Mononuclear cell (primary cell): ENCODE results near the gene MAP1LC3B. TPM values are rescaled to one million over a fixed set of nuclear protein-coding genes. Genes with fewer than 3 reads are reported as not detected.

Source experiments
- H3K27me3 ChIP-seq: 2 replicates; pipeline ENCODE4 v1.6.0; 2011; ENCODE audit warnings: low read length, control low read depth; ENCODE audit not compliant: insufficient read depth
- H3K4me1 ChIP-seq: 2 replicates; pipeline ENCODE4 v1.5.1; 2011; ENCODE audit warnings: mild to moderate bottlenecking, low read length, control low read depth; ENCODE audit not compliant: insufficient read depth
- H3K4me3 ChIP-seq: 2 replicates; pipeline ENCODE4 v1.5.1; 2011; ENCODE audit warnings: mild to moderate bottlenecking, low read length, moderate library complexity
- H3K9me3 ChIP-seq: 2 replicates; pipeline ENCODE4 v1.5.1; 2011; ENCODE audit warnings: low read depth, mild to moderate bottlenecking, control low read depth, low read length
- total RNA-seq: library from RNA; depleted of rRNA; stranded (reverse); fragments of >200 nt; gene quantifications from one replicate; pipeline ENCODE4 v1.2.3, GENCODE V29; 2012

MAP1LC3B gene
- total RNA-seq, 1 donor, result 63.1 TPM

DNA sequence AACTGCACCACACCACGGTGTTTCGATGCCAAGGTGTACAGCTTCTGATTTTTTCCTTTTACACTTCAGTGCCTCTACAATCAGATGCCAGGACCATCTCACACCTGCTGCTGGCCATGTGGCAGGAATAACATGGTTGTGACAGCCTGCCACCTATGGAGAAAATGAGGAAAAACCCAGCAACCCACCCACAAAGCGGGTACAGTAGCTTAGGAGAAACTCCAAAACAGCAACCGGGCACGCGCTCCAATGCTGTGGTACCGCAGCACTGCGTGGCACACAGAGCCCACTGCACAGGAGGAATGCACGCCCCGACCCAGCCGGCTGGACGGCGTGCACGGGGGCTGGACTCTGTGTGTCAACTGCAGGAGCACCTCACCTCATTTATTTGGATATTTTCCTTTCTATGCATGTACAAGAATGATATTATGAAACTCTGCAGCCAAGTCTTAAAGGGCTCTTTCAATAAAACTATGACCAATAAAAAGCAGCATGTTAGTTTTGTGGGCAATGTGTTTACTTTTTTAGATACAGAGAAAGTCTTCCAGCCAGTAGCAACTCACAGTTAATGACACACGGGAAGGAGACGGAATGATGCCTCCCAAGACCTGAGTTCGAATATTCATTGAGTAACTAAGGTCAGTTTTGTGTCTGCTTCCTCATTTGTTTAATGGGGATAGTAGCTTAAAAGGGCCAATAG, 45.9 kb downstream of the MAP1LC3B start:
- Histone ChIP-seq H3K4me3 (no peak overlapping the region), H3K9me3 (no peaks in the 10 kb centered on the region), H3K27me3 (no peaks in the 10 kb centered on the region), H3K4me1 (peaks cover 12% of the 10 kb centered on the region)

DNA sequence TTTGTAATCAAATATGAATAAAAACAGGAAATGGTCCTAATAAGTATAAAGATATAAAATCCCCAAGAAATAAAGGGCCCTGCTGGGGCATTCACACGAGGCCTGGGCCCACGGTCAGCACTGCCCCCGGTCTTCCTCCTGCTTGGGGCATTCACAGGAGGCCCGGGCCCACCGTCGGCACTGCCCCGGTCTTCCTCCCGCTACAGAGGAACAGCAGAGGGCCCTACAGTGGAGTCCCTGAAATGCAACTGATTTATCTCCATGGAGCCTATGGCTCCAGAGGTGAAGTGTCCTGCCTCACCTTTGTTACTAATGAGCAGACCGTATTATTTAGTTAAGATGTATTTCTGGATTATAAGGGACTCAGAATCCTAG, 46.5 kb downstream of the MAP1LC3B start:
- no peak overlapping the region for H3K4me3 ChIP-seq
- no peaks in the 10 kb centered on the region for H3K27me3 ChIP-seq
- H3K4me1 ChIP-seq, result peaks cover 12% of the 10 kb centered on the region
- no peaks in the 10 kb centered on the region for H3K9me3 ChIP-seq

DNA sequence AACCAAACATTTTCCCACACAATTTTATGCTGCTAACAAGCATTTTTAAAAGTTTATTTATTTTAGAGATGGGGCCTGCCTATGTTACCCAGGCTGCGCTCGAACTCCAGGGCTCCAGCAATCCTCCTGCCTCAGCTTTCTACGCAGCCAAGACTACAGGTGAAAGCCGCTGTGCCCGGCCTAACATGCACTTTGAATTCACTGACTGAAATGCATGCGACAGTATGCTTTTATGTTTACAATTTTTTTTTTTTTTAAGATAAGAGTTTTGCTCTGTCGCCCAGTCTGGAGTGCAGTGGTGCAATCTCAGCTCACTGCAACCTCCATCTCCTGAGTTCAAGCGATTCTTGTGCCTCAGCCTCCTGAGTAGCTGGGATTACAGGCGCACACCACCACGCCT, 47.8 kb downstream of the MAP1LC3B start:
- Histone ChIP-seq H3K4me1 (peaks cover 12% of the 10 kb centered on the region), H3K4me3 (no peak overlapping the region), H3K9me3 (no peaks in the 10 kb centered on the region), H3K27me3 (no peaks in the 10 kb centered on the region)

DNA sequence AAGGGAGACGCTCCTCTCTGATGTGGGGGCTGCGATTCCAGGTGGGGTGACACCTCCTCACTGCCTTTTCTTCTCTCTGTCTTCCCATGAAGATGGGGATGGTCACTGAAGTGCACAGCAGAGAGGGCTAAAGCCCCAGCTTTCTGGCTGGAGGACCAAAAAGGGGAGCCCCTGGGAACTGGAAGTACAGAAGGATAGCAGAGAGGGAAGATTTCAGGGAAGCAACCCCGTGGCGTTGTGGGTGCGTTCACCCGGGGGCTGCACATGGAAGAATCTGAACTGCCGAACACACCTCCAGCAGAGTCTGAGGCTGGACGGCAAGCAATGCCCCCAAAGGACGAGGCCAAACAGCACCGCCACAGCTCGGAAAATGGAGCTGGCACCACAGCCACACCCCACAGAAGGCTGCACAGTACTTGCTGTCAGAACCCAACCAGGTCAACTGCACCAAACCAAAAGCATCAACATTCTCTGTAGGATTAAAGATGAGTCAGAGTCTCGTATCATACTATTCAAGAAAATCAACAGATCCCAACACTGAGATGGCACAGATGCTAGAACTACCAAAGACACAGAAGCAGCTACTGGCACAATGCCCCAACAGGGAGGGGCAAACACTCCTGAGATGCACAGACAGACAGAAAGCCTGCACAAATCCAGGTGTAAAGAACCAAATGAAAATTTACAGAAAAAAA, 49.9 kb downstream of the MAP1LC3B start:
- Histone ChIP-seq H3K4me1 (no peaks in the 10 kb centered on the region), H3K27me3 (no peaks in the 10 kb centered on the region), H3K4me3 (no peak overlapping the region), H3K9me3 (no peaks in the 10 kb centered on the region)

DNA sequence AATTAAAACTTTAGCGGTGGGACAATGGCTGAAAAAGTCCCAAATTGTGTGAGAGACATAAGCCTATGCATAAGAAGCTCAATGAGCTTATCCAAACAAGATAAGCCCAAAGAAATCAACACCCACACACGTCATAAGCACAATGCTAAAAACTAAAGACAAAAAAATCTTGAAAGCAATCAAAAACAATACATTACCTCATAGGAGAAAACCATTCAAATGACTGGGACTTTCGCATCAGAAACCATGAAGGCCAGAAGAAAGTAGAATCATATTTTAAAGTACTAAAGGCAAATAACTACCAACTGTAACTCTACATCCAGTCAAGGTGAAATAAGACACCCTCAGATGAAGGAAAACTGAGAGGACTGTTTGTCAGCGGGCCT, 50.4 kb downstream of the MAP1LC3B start:
- Histone ChIP-seq H3K27me3 (no peaks in the 10 kb centered on the region), H3K4me3 (no peak overlapping the region), H3K9me3 (no peaks in the 10 kb centered on the region), H3K4me1 (no peaks in the 10 kb centered on the region)

GRCh38 chr16:87443016-87443415, 50.9 kb downstream of the MAP1LC3B start:
- H3K4me3 ChIP-seq, result no peak overlapping the region
- H3K4me1 ChIP-seq, result no peaks in the 10 kb centered on the region
- no peaks in the 10 kb centered on the region for H3K9me3 ChIP-seq
- H3K27me3 ChIP-seq, result no peaks in the 10 kb centered on the region

DNA sequence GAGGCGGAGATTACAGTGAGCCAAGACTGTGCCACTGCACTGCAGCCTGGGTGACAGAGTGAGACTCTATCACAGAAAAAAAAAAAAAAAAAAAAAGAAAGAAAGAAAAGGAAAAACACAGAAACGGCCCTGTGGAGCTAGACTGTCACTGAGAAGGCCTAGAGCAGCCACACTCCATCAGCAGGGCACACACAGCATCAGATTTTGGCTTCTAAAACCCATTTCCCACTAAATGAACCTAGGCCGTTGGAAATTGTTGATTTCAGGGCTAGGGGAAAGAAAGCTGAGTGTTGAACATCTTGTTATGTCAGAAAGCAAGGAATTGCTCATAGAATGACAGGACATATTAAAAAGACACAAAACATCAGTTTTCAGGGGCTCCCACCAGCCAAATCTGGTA, 51.8 kb downstream of the MAP1LC3B start:
- no peaks in the 10 kb centered on the region for H3K27me3 ChIP-seq
- H3K9me3 ChIP-seq, result no peaks in the 10 kb centered on the region
- H3K4me1 ChIP-seq, result no peaks in the 10 kb centered on the region
- no peak overlapping the region for H3K4me3 ChIP-seq

GRCh38 chr16:87445486-87445885, 53.4 kb downstream of the MAP1LC3B start:
- no peaks in the 10 kb centered on the region for H3K4me1 ChIP-seq
- H3K9me3 ChIP-seq, result no peaks in the 10 kb centered on the region
- no peaks in the 10 kb centered on the region for H3K27me3 ChIP-seq
- no peak overlapping the region for H3K4me3 ChIP-seq

DNA sequence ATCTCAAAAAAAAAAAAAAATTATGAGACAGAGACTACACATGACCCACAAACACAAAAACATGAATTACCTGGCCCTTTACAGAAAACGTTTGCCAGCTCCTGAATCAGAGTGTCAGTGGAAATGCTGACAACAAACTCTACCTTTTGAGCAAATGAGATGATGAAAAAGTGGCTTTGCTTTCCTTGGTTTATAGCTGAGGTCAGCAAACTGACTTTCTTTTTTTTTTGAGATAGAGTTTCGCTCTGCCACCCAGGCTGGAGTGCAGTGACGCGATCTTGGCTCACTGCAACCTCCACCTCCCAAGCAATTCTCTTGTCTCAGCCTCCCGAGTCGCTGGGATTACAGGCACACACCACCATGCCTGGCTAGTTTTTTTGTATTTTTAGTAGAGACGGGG, 54.3 kb downstream of the MAP1LC3B start:
- H3K27me3 ChIP-seq, result no peaks in the 10 kb centered on the region
- no peaks in the 10 kb centered on the region for H3K9me3 ChIP-seq
- H3K4me1 ChIP-seq, result no peaks in the 10 kb centered on the region
- no peak overlapping the region for H3K4me3 ChIP-seq

- Histone ChIP-seq H3K27me3 (no peaks in the 10 kb centered on the region), H3K4me1 (no peaks in the 10 kb centered on the region), H3K4me3 (no peak overlapping the region), H3K9me3 (no peaks in the 10 kb centered on the region)
Observed at GRCh38 chr16:87447323-87447722, 55.2 kb downstream of the MAP1LC3B start.

DNA sequence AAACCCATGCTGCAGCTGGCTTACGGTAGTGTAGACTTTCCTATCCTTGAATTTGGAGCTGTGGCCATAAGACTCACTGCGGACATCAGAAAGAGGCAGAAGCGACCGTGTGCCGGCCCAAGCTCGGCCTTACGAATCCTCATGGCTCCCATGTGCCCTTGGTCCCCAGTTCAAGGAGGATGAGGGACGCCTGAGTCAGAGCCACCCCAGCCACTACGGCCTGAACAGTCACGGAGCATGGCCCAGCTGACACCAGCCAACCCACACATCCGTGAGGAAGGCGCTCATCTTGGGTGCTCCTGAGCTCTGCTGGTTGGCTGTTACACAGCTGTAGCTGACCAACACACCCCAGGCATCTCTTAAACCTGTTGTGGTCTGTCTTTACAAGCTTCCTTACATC, 56.7 kb downstream of the MAP1LC3B start:
- Histone ChIP-seq H3K4me1 (no peaks in the 10 kb centered on the region), H3K9me3 (no peaks in the 10 kb centered on the region), H3K27me3 (no peaks in the 10 kb centered on the region), H3K4me3 (no peak overlapping the region)

DNA sequence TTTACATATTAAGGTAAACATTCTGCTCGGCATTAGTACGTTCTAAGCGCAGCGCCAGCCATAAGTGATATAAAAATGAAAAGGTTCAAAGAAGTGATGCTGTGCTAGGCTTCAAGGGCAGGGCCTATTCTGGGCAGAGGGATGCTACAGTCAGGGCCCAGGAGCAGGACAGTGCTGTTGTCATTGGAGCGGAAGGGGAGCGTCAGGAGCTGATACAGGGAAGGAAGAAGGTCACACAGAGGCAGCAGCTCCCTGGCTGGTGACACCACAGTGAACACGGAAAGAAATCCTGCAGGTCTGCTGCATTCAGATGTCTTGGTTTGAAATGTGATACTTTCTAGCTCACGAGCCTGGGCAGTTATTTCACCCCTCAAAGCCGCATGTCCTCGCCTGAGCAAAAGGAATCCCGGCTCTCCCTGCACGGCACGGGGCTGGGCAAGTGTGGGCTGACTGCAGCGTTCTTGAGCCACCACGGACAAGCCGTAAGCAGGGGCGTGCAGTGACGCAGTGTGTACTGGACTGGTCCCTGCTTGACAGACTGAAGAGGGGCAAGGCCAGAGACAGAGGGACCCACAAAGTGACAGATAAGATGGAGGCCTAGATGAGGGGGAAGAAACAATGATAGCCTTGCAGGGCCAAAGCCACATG, 59.6 kb downstream of the MAP1LC3B start:
- Histone ChIP-seq H3K4me3 (no peak overlapping the region), H3K4me1 (no peaks in the 10 kb centered on the region), H3K9me3 (no peaks in the 10 kb centered on the region), H3K27me3 (no peaks in the 10 kb centered on the region)

GRCh38 chr16:87453326-87453725, 61.2 kb downstream of the MAP1LC3B start:
- H3K9me3 ChIP-seq, result no peaks in the 10 kb centered on the region
- H3K27me3 ChIP-seq, result no peaks in the 10 kb centered on the region
- H3K4me1 ChIP-seq, result no peaks in the 10 kb centered on the region
- H3K4me3 ChIP-seq, result no peak overlapping the region
